Measurements from ENCODE around the gene TMEM125.

TMEM125 gene

GRCh38 chr1:43313771-43314170 is 44.0 kb downstream of the TMEM125 start:
- CTCF ChIA-PET: no interaction called here
- TF ChIP-seq CTCF (IDR thresholded peaks at IDR 0.05; ENCODE audit: control extremely low read depth, extremely low read depth, low read depth, missing control alignments): no peak
- DNase-seq (ENCODE audit: extremely low spot score): no peak
- POLR2A ChIA-PET: no interaction called here

- ChIA-PET CTCF (no interaction called here), POLR2A (no interaction called here)
- no peak for TF ChIP-seq CTCF (IDR thresholded peaks at IDR 0.05; ENCODE audit: control extremely low read depth, extremely low read depth, low read depth, missing control alignments)
- no peak for DNase-seq (ENCODE audit: extremely low spot score)
Measured at GRCh38 chr1:43314233-43314632, 44.5 kb downstream of the TMEM125 start.

GRCh38 chr1:43315481-43315880 is 45.7 kb downstream of the TMEM125 start:
- CTCF ChIA-PET: no interaction called here
- no peak for DNase-seq (ENCODE audit: extremely low spot score)
- POLR2A ChIA-PET: no interaction called here
- no peak for TF ChIP-seq CTCF (IDR thresholded peaks at IDR 0.05; ENCODE audit: control extremely low read depth, extremely low read depth, low read depth, missing control alignments)

GRCh38 chr1:43315963-43316737 is 46.4 kb downstream of the TMEM125 start:
- no peak for TF ChIP-seq CTCF (IDR thresholded peaks at IDR 0.05; ENCODE audit: control extremely low read depth, extremely low read depth, low read depth, missing control alignments)
- DNase-seq (ENCODE audit: extremely low spot score): no peak
- ChIA-PET CTCF (no interaction called here), POLR2A (no interaction called here)

- no peak for TF ChIP-seq CTCF (IDR thresholded peaks at IDR 0.05; ENCODE audit: control extremely low read depth, extremely low read depth, low read depth, missing control alignments)
- POLR2A ChIA-PET: no interaction called here
- CTCF ChIA-PET: no interaction called here
- no peak for DNase-seq (ENCODE audit: extremely low spot score)
Measured at GRCh38 chr1:43316738-43317520, 47.1 kb downstream of the TMEM125 start.

GRCh38 chr1:43317817-43318471 is 48.2 kb downstream of the TMEM125 start:
- ChIA-PET POLR2A (no interaction called here), CTCF (no interaction called here)
- no peak for TF ChIP-seq CTCF (IDR thresholded peaks at IDR 0.05; ENCODE audit: control extremely low read depth, extremely low read depth, low read depth, missing control alignments)
- no peak for DNase-seq (ENCODE audit: extremely low spot score)
